Gastroesophageal sphincter (tissue), 4 donors: ENCODE results near the gene OR6F1. TPM values are rescaled to one million over a fixed set of nuclear protein-coding genes. Genes with fewer than 3 reads are reported as not detected.
"Not testable (repeated sequence)": the region's sequence is repeated elsewhere in the genome, so short reads cannot be mapped to it uniquely, and the experiment has no call there.

Source experiments
- ATAC-seq: fragments of 150-250 bp; one replicate; pipeline ENCODE4 v1.9.1; 2016; ENCODE audit warnings: mild to moderate bottlenecking, moderate library complexity
- H3K27ac ChIP-seq, 4 donors: fragments of 200-600 bp; sonication (generic) in 3 of 4; 1 replicate in 3 of 4; 2 replicates in 1 of 4; pipeline ENCODE4 v1.5.1; 2016 to 2019
- H3K27me3 ChIP-seq: fragments of 200-600 bp; sonication (generic); one replicate; pipeline ENCODE4 v1.5.1; 2019
- H3K36me3 ChIP-seq, 2 donors: fragments of 200-600 bp; sonication (generic); one replicate each; pipeline ENCODE4 v1.5.1; 2019; ENCODE audit warnings: control low read depth in 1 of 2
- H3K4me1 ChIP-seq, 3 donors: fragments of 200-600 bp; sonication (generic); 1 replicate in 2 of 3; 2 replicates in 1 of 3; pipeline ENCODE4 v1.5.1; 2016 to 2019; ENCODE audit warnings: control low read depth in 2 of 3
- H3K4me3 ChIP-seq, 2 donors: fragments of 200-600 bp; sonication (generic); one replicate each; pipeline ENCODE4 v1.5.1; 2019; ENCODE audit warnings: mild to moderate bottlenecking in 1 of 2, moderate library complexity in 1 of 2
- H3K9me3 ChIP-seq, 3 donors: fragments of 200-600 bp; sonication (generic); one replicate each; pipeline ENCODE4 v1.5.1; 2017 to 2019; ENCODE audit warnings: control low read depth in 2 of 3
- EP300 ChIP-seq: sonication (generic); formaldehyde crosslinking; IDR thresholded peaks from one replicate; pipeline ENCODE4 v1.6.1; 2017; ENCODE audit warnings: antibody characterized with exemption, mild to moderate bottlenecking
- POLR2A ChIP-seq, 2 donors: fragments of 450-650 bp; IDR thresholded peaks; one replicate each; pipeline ENCODE4 v1.6.1; 2017; ENCODE audit warnings: antibody characterized with exemption in 2 of 2, mild to moderate bottlenecking in 2 of 2, moderate library complexity in 1 of 2
- POLR2AphosphoS5 ChIP-seq: sonication (generic); formaldehyde crosslinking; IDR thresholded peaks from one replicate; pipeline ENCODE4 v1.6.1; 2017; ENCODE audit warnings: antibody characterized with exemption
- WGBS, 2 donors: methylation state at CpG; one replicate each; pipeline ENCODE4 v1.1.5; 2018; ENCODE audit warnings: low coverage in 1 of 2; 5-methylcytosine and 5-hydroxymethylcytosine counted together
- total RNA-seq, 4 donors: library from RNA; depleted of rRNA; stranded (reverse); fragments of >200 nt; gene quantifications; one replicate each; pipeline ENCODE4 v1.1.0, GENCODE V29; 2016
- TF ChIP-seq, protein P1 (sequence below), 4 experiments: fragments of 200-600 bp in 2 of 4; fragments of 450-650 bp in 2 of 4; sonication (generic) in 1 of 4; IDR thresholded peaks; one replicate each; pipeline ENCODE4 v1.5.1; 2017 to 2019; ENCODE audit warnings: antibody characterized with exemption in 4 of 4, mild to moderate bottlenecking in 2 of 4, moderate library complexity in 2 of 4

The OR6F1 gene
- total RNA-seq, 4 donors from 2014 or later: not detected

- Histone ChIP-seq H3K27ac (no peak within 1 kb of the TSS), H3K36me3 (no peaks in the 10 kb centered on the region), H3K4me1 (no peaks in the 10 kb centered on the region), H3K27me3 (no peaks in the 10 kb centered on the region), H3K4me3 (no peak within 1 kb of the TSS), H3K9me3 (no peaks in the 10 kb centered on the region)
- WGBS, 2 donors: 88 to 100% methylated on average over 1 of the region's 1 CpG
- TF ChIP-seq EP300 (no peak), POLR2A (IDR thresholded peaks at IDR 0.05) (no peak), POLR2AphosphoS5 (no peak)
- TF ChIP-seq, protein P1, sequence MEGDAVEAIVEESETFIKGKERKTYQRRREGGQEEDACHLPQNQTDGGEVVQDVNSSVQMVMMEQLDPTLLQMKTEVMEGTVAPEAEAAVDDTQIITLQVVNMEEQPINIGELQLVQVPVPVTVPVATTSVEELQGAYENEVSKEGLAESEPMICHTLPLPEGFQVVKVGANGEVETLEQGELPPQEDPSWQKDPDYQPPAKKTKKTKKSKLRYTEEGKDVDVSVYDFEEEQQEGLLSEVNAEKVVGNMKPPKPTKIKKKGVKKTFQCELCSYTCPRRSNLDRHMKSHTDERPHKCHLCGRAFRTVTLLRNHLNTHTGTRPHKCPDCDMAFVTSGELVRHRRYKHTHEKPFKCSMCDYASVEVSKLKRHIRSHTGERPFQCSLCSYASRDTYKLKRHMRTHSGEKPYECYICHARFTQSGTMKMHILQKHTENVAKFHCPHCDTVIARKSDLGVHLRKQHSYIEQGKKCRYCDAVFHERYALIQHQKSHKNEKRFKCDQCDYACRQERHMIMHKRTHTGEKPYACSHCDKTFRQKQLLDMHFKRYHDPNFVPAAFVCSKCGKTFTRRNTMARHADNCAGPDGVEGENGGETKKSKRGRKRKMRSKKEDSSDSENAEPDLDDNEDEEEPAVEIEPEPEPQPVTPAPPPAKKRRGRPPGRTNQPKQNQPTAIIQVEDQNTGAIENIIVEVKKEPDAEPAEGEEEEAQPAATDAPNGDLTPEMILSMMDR (IDR thresholded peaks at IDR 0.05): no peak
- ATAC-seq: no peak
Measured at GRCh38 chr1:247738315-247738714, 21.9 kb upstream of the OR6F1 start, which contains the start of gene OR14K1. Gene OR14K1 (plus strand): TSS chr1:247738615. CDS start chr1:247738615, 0 bp downstream.

- ATAC-seq: no peak
- Histone ChIP-seq H3K36me3 (no peaks in the 10 kb centered on the region), H3K27me3 (no peaks in the 10 kb centered on the region), H3K4me1 (no peaks in the 10 kb centered on the region), H3K27ac (no peak overlapping the region), H3K4me3 (no peak overlapping the region), H3K9me3 (peaks cover 0 to 12% (median 0%) of the 10 kb centered on the region in 3 donors)
- TF ChIP-seq POLR2AphosphoS5 (no peak), EP300 (no peak), POLR2A (IDR thresholded peaks at IDR 0.05) (no peak)
- TF ChIP-seq, protein P1 (IDR thresholded peaks at IDR 0.05): no peak
- 80 to 94% methylated on average over 2 to 4 of the region's 4 CpGs for WGBS, 2 donors
Measured at GRCh38 chr1:247721222-247721621, 4.8 kb upstream of the OR6F1 start.

GRCh38 chr1:247713753-247714152 is 2.7 kb downstream of the OR6F1 start:
- no peak for ATAC-seq
- no peak overlapping the region for H3K4me3 ChIP-seq
- TF ChIP-seq POLR2A (IDR thresholded peaks at IDR 0.05): no peak
- TF ChIP-seq, protein P1 (IDR thresholded peaks at IDR 0.05): no peak
- TF ChIP-seq POLR2AphosphoS5: no peak
- TF ChIP-seq EP300: no peak

GRCh38 chr1:247710681-247711080 is 5.8 kb downstream of the OR6F1 start:
- ATAC-seq, H3K9me3 ChIP-seq, H3K27ac ChIP-seq, H3K4me1 ChIP-seq, H3K4me3 ChIP-seq, H3K27me3 ChIP-seq, H3K36me3 ChIP-seq: not testable (repeated sequence)
- 80 to 100% methylated on average over 1 to 2 of the region's 8 CpGs for WGBS, 2 donors

More at GRCh38 chr1:247713753-247714152, 2.7 kb downstream of the OR6F1 start:
- Histone ChIP-seq H3K9me3 (no peaks in the 10 kb centered on the region), H3K4me1 (no peaks in the 10 kb centered on the region), H3K27me3 (no peaks in the 10 kb centered on the region), H3K27ac (no peak overlapping the region), H3K36me3 (no peaks in the 10 kb centered on the region)
- WGBS, 2 donors: 88 to 98% methylated on average over 6 to 7 of the region's 7 CpGs

- WGBS, 2 donors: 38 to 86% methylated on average over 1 of the region's 1 CpG
- ATAC-seq: no peak
Measured at GRCh38 chr1:247701338-247701737, 15.1 kb downstream of the OR6F1 start.

More at GRCh38 chr1:247701338-247701737, 15.1 kb downstream of the OR6F1 start:
- Histone ChIP-seq H3K27ac (no peak overlapping the region), H3K27me3 (no peaks in the 10 kb centered on the region), H3K4me3 (no peak overlapping the region), H3K9me3 (peaks cover 0 to 5% (median 0%) of the 10 kb centered on the region in 3 donors), H3K36me3 (no peaks in the 10 kb centered on the region), H3K4me1 (no peaks in the 10 kb centered on the region)
- no peak for TF ChIP-seq EP300
- no peak for TF ChIP-seq POLR2AphosphoS5
- no peak for TF ChIP-seq POLR2A (IDR thresholded peaks at IDR 0.05)
- TF ChIP-seq, protein P1 (IDR thresholded peaks at IDR 0.05): no peak
